Fibroblast of villous mesenchyme (primary cell): ENCODE results near the gene LZTS2. TPM values are rescaled to one million over a fixed set of nuclear protein-coding genes. Genes with fewer than 3 reads are reported as not detected.

Experiments used
- DNase-seq: peaks from one replicate; pipeline ENCODE4 v3.0.0-alpha.2; 2010; ENCODE audit warnings: low read depth
- H3K4me3 ChIP-seq: 2 replicates; pipeline ENCODE4 v1.5.1; 2011; ENCODE audit warnings: low read depth, mild to moderate bottlenecking, low read length
- total RNA-seq: library from RNA; depleted of rRNA; stranded (reverse); fragments of >200 nt; gene quantifications from 2 replicates; pipeline ENCODE4 v1.2.3, GENCODE V29; 2012
- TF ChIP-seq, protein P1 (sequence below): IDR thresholded peaks from 2 replicates; pipeline ENCODE4 v1.5.1; 2012; ENCODE audit warnings: low read depth, mild to moderate bottlenecking, low read length; ENCODE audit not compliant: insufficient read depth

The LZTS2 gene, protein sequence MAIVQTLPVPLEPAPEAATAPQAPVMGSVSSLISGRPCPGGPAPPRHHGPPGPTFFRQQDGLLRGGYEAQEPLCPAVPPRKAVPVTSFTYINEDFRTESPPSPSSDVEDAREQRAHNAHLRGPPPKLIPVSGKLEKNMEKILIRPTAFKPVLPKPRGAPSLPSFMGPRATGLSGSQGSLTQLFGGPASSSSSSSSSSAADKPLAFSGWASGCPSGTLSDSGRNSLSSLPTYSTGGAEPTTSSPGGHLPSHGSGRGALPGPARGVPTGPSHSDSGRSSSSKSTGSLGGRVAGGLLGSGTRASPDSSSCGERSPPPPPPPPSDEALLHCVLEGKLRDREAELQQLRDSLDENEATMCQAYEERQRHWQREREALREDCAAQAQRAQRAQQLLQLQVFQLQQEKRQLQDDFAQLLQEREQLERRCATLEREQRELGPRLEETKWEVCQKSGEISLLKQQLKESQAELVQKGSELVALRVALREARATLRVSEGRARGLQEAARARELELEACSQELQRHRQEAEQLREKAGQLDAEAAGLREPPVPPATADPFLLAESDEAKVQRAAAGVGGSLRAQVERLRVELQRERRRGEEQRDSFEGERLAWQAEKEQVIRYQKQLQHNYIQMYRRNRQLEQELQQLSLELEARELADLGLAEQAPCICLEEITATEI
- total RNA-seq = 87.7 and 134 TPM in 2 replicates

DNA sequence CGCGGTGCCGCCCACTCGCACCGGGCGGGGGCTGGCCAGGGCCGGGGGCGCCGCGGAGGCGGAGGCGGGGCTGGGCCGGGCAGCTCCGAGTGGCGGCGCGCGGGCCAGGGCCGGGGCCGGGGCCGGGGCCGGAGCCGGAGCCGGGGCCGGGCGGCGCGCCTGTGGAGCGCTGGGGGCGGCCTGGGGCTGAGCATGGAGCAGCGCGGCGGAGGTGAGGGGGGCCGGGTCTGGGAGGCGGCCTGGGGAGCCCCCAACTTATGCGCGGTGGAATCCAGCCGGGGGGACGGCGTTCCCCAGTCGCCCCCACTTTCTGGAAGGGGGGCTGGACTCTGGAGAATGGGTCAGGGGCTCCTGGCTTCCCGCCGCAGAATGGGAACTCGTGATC lies at the start of gene LZTS2:
LZTS2 (plus strand) TSS at position 67 of the 385 bp plus-strand sequence. CDS start 2,731 bp downstream, outside the sequence.
- TF ChIP-seq, protein P1, sequence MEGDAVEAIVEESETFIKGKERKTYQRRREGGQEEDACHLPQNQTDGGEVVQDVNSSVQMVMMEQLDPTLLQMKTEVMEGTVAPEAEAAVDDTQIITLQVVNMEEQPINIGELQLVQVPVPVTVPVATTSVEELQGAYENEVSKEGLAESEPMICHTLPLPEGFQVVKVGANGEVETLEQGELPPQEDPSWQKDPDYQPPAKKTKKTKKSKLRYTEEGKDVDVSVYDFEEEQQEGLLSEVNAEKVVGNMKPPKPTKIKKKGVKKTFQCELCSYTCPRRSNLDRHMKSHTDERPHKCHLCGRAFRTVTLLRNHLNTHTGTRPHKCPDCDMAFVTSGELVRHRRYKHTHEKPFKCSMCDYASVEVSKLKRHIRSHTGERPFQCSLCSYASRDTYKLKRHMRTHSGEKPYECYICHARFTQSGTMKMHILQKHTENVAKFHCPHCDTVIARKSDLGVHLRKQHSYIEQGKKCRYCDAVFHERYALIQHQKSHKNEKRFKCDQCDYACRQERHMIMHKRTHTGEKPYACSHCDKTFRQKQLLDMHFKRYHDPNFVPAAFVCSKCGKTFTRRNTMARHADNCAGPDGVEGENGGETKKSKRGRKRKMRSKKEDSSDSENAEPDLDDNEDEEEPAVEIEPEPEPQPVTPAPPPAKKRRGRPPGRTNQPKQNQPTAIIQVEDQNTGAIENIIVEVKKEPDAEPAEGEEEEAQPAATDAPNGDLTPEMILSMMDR = no peak
- DNase-seq = no peak
- H3K4me3 ChIP-seq = peak within 1 kb of the TSS; percentile 91

DNA sequence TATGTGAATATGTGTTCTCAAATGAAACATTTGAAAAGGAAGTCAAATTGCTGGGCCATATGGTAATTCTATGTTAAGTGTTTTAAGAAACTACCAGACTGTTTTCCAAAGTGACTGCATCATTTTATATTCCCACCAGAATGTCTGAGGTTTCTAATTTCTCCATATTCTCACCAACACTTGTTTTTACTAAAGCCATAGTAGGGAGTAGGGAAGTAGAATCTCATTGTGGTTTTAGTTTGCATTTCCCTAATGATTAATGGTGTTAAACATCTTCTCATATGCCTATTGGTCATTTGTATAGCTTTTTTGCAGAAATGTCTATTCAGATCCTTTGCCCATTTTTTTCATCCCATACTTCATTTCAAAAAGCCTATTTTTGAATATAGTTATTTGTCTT lies 39.4 kb upstream of the LZTS2 start:
- DNase-seq = no peak
- H3K4me3 ChIP-seq = no peak overlapping the region
- TF ChIP-seq, protein P1 = no peak

DNA sequence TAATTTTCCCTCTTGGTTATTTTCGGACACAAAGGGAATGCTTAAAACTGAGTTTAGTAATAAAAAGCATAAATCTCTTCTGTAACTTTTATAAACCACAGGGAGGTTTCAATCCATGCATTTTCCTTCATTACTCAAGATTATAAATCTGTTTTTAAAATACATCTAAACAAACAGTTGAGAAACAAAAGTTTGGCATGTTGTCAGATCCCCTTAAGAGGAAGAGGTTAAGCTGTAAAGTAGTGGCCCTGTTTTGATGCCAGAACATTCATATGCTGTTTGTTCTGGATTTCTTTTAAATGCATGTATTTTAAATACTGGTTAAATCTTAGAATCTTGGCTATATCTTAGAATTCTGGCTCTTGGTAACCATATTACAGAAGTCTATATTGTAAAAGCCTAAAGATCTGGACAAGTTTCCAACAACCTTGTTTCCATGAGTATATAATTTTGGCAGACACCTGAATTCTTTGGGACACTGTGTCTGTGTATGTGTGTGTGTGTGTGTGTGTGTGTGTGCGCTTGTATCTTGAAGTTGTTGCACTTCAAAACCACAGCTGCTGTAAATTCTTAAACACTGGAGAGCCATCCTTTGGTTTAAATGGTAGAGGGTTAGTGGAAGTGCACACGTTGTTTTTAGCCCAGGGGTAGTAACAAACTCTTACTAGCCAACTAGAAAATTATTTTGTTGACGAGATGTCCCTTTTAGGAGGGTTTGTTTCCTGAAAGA lies 37.1 kb upstream of the LZTS2 start:
- no peak overlapping the region for H3K4me3 ChIP-seq
- TF ChIP-seq, protein P1 = no peak
- DNase-seq = peak; percentile 60

DNA sequence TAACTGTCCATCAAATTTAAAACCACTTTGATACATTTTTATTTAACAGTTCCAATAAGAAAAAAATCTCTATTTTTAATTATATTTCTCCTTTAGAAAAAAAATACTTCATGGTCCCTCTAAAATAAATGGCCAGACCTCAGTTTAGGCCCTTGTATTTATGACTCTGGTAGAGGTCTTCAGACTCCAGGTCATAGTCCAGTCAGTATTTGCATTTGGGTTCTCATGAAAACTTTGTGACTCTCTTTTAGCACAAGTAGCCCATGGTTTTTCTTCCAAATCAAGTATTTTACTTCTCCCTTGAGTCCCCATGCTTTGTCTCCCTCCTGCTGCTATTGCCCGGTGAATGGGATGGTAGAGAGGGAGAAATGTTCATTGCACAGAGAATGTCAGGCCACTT lies 35.8 kb upstream of the LZTS2 start:
- TF ChIP-seq, protein P1 = no peak
- H3K4me3 ChIP-seq = no peak overlapping the region
- DNase-seq = no peak

DNA sequence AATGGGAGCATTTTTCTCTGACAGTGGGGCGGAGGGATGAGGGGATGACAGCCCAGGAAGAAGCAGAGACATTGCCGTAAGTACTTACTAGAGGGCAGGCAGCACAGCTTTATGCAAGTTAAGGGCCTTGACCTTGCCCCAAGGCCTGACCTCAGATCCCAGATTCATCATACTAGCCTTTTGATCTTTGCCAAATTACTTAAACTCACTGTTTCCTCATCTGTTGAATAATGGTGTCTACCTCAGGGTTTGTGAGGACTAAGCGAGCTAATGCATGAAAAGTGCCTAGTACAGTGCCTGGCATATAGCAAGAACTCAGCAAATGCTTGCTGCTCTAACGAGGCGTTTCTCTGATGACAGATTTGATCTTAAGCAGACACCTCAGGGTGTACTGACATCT lies 33.8 kb upstream of the LZTS2 start:
- TF ChIP-seq, protein P1 = no peak
- DNase-seq = no peak
- H3K4me3 ChIP-seq = no peak overlapping the region

DNA sequence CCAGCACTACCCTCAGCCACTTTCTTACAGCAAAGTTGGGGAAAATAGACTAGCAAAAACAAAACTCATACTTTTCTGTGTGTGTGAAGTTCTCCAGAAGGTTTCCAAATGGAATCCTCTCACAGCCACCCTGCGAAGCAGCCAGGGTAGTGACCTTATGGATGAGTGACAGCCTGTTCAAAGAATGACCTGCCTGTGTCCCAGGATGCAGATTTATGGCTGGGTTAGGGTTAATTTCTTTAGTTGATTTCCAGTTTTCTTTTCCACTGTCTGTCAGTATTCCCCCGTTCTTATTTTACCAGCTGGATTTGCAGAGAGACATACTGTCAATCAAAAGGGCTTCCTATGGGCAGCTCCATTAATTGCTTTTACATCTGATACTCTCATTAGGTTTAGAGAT lies 32.7 kb upstream of the LZTS2 start:
- no peak overlapping the region for H3K4me3 ChIP-seq
- TF ChIP-seq, protein P1 = no peak
- no peak for DNase-seq
